Lung (tissue), 12 donors: ENCODE measurements around the gene ANKRD28. TPM values are rescaled to one million over a fixed set of nuclear protein-coding genes. Genes with fewer than 3 reads are reported as not detected.
"Not testable (repeated sequence)": the region's sequence is repeated elsewhere in the genome, so short reads cannot be mapped to it uniquely, and the experiment has no call there.

Source experiments
- ATAC-seq: fragments of 200-7000 bp; cut with Tn5 transposase; one replicate; pipeline ENCODE4 v1.9.1; 2020; ENCODE audit warnings: moderate number of reproducible peaks; ENCODE audit not compliant: insufficient read depth, low FRiP score
- DNase-seq, 3 donors: peaks; one replicate each; pipeline ENCODE4 v3.0.0-alpha.2; 2013 to 2017
- H3K27ac ChIP-seq, 2 donors: one replicate each; pipeline ENCODE4 v1.5.1; 2013; ENCODE audit warnings: mild to moderate bottlenecking in 2 of 2, moderate library complexity in 2 of 2, control low read depth in 1 of 2, inconsistent platforms in 1 of 2, low read depth in 1 of 2, low read length in 1 of 2
- H3K27me3 ChIP-seq, 3 donors: one replicate each; pipeline ENCODE4 v1.5.1; 2013; ENCODE audit warnings: low read length in 2 of 3; ENCODE audit not compliant: control insufficient read depth in 3 of 3, insufficient read depth in 3 of 3
- H3K36me3 ChIP-seq, 4 donors: one replicate each; pipeline ENCODE4 v1.5.1; 2013; ENCODE audit warnings: low read length in 4 of 4, mild to moderate bottlenecking in 1 of 4, moderate library complexity in 1 of 4; ENCODE audit not compliant: control insufficient read depth in 4 of 4, insufficient read depth in 4 of 4
- H3K4me1 ChIP-seq, 5 donors: one replicate each; pipeline ENCODE4 v1.5.1; 2013; ENCODE audit warnings: low read length in 5 of 5, mild to moderate bottlenecking in 2 of 5, moderate library complexity in 1 of 5; ENCODE audit not compliant: control insufficient read depth in 5 of 5, insufficient read depth in 5 of 5
- H3K4me3 ChIP-seq: one replicate; pipeline ENCODE4 v1.5.1; 2013; ENCODE audit warnings: mild to moderate bottlenecking, control low read depth, moderate library complexity
- H3K9ac ChIP-seq, 2 donors: one replicate each; pipeline ENCODE4 v1.5.1; 2013; ENCODE audit warnings: low read length in 2 of 2, control low read depth in 1 of 2; ENCODE audit not compliant: insufficient read depth in 1 of 2
- H3K9me3 ChIP-seq, 4 donors: one replicate each; pipeline ENCODE4 v1.5.1; 2013; ENCODE audit warnings: low read length in 3 of 4, mild to moderate bottlenecking in 1 of 4, moderate library complexity in 1 of 4; ENCODE audit not compliant: control insufficient read depth in 4 of 4, insufficient read depth in 3 of 4
- CTCF ChIP-seq: IDR thresholded peaks from 2 replicates; pipeline ENCODE4 v1.5.1; 2012; ENCODE audit warnings: mild to moderate bottlenecking; ENCODE audit errors: control extremely low read depth, extremely low read depth
- WGBS, 2 donors: extraction: QIAGEN DNeasy Blood & Tissue Kit; methylation state at CpG; one replicate each; pipeline ENCODE4 v1.1.7; 2013; 5-methylcytosine and 5-hydroxymethylcytosine counted together
- polyA plus RNA-seq, 2 donors: library from polyadenylated mRNA; stranded (reverse); fragments of 200-250 nt; gene quantifications; one replicate each; pipeline ENCODE4 v1.2.1, GENCODE V29; 2013
- total RNA-seq, 2 donors: library from RNA; depleted of rRNA in 1 of 2; stranded (reverse); fragments of >200 nt in 1 of 2; gene quantifications; one replicate each; pipeline ENCODE4 v1.2.1, GENCODE V29; 2014 to 2021
- donor health status: control.
- donor health status: control.
- donor health status: Bipolar disorder and iron deficiency.
- donor health status: healthy.
- donor health status: DM: yes; HTN: yes; CAD: no.

ANKRD28 gene
- total and polyA plus RNA-seq, 4 donors: 11.1 to 66.7 (median 39.2) TPM

DNA sequence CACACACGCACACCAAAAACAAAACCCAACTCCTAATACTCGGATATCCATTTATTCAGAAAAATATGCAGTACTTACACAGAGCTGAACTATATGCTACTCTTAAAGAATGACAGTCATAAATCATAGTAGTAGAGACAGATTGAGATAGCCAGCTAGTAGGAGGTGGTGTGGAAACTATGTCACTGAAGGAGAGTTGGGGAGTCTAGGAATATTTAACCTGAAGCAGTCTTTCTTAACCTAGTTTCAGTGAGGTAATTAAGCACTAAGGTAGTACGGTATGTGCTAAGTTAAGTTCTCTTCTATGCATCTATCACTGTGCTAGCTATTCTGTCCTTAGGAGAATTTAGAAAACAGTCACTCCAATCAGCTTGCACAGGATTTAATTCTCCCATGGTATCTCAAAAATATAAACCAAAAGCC, 54.2 kb downstream of the ANKRD28 start:
- TF ChIP-seq CTCF: no peak
- 91 to 100% methylated on average over 3 of the region's 3 CpGs for WGBS, 2 donors
- ATAC-seq (no peak), DNase-seq (no peak)
- Histone ChIP-seq H3K27ac (no peak overlapping the region), H3K36me3 (no peaks in the 10 kb centered on the region), H3K9ac (no peak overlapping the region), H3K4me3 (no peak overlapping the region), H3K9me3 (peaks cover 0 to 4% (median under 1%) of the 10 kb centered on the region in 4 donors), H3K4me1 (no peaks in the 10 kb centered on the region), H3K27me3 (no peaks in the 10 kb centered on the region)

- H3K9ac ChIP-seq, H3K36me3 ChIP-seq, H3K27ac ChIP-seq, H3K9me3 ChIP-seq, ATAC-seq, H3K4me1 ChIP-seq, H3K4me3 ChIP-seq, H3K27me3 ChIP-seq, DNase-seq: not testable (repeated sequence)
- WGBS, 2 donors: 98 to 100% methylated on average over 12 to 25 of the region's 26 CpGs
Measured at GRCh38 chr3:15742236-15742635, 55.5 kb downstream of the ANKRD28 start.

GRCh38 chr3:15738616-15739005, 59.2 kb downstream of the ANKRD28 start:
- not testable (repeated sequence) for H3K27me3 ChIP-seq, DNase-seq, H3K9me3 ChIP-seq, ATAC-seq, H3K9ac ChIP-seq, H3K4me3 ChIP-seq, H3K27ac ChIP-seq, H3K4me1 ChIP-seq, H3K36me3 ChIP-seq
- 99 to 100% methylated on average over 8 to 9 of the region's 11 CpGs for WGBS, 2 donors

- Histone ChIP-seq H3K4me3 (no peak overlapping the region), H3K9ac (no peak overlapping the region), H3K27me3 (no peaks in the 10 kb centered on the region), H3K9me3 (no peaks in the 10 kb centered on the region), H3K4me1 (no peaks in the 10 kb centered on the region), H3K27ac (no peak overlapping the region), H3K36me3 (peaks cover 0 to 13% (median 6%) of the 10 kb centered on the region in 4 donors)
- no peak for ATAC-seq
- 93 to 97% methylated on average over 2 of the region's 2 CpGs for WGBS, 2 donors
- TF ChIP-seq CTCF: no peak
- DNase-seq: no peak
Measured at GRCh38 chr3:15731024-15731423, 66.8 kb downstream of the ANKRD28 start.

- no peaks in the 10 kb centered on the region for H3K4me1 ChIP-seq
- no peaks in the 10 kb centered on the region for H3K9me3 ChIP-seq
- H3K4me3 ChIP-seq: no peak overlapping the region
- TF ChIP-seq CTCF: no peak
- no peak for DNase-seq
- no peak overlapping the region for H3K27ac ChIP-seq
- ATAC-seq: no peak
- peaks cover 0 to 11% (median 7%) of the 10 kb centered on the region in 4 donors for H3K36me3 ChIP-seq
- H3K27me3 ChIP-seq: no peaks in the 10 kb centered on the region
- H3K9ac ChIP-seq: no peak overlapping the region
Measured at GRCh38 chr3:15728766-15729165, 69.0 kb downstream of the ANKRD28 start.
